ENCODE results near the gene NPAS3.
"Not testable (repeated sequence)": the region's sequence is repeated elsewhere in the genome, so short reads cannot be mapped to it uniquely, and the experiment has no call there.

NPAS3 gene

DNA sequence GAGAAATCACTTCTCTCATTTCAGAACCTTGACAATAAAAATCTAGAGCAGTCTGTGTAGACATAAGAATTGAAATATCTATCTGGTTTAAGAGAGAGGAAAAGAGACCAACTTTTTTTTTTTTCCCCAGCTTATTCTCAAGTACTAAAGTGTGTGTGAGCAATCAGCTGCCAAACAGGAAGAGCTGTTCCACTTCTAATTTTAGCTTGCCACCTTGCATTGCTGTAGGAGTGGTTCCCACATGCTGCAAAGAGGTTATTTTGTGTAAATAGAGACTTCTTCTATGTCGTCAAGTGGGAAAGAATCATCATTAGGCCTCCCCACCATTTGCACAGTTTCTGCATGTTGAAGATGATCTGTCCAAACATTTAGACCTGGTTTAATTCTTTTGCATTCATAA is 142.6 kb downstream of the NPAS3 start:
- no peak for DNase-seq (ENCODE audit: low read depth)

DNA sequence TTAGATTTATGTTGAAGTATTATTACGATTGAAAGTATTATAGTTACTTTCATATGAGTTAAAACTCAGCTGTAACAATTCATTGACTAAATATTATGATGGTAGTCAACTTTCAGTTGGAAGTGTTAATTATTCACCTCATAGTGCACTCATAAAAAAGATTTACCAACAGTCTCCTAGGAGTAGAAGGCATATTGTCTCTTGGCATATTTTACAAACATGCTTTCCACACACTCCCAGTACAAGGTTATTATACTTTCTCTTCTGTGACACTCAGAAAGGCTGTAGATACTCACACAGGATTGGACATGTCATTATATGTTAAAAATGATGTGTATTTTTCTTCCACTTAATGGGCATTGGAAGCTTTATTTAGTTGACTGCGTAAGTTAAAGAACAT is 147.1 kb downstream of the NPAS3 start:
- DNase-seq (ENCODE audit: low read depth), result no peak

DNA sequence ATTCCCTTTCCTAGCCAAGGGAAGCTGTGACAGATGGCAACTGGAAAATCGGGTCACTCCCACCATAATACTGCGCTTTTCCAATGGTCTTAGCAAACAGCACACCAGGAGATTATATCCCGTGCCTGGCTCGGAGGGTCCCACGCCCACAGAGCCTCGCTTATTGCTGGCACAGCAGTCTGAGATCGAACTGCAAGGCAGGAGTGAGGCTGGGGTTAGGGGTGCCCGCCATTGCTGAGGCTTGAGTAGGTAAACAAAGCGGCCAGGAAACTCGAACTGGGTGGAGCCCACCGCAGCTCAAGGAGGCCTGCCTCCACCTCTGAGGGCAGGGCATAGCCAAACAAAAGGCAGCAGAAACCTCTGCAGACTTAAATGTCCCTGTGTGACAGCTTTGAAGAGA is 149.6 kb downstream of the NPAS3 start:
- not testable (repeated sequence) for DNase-seq (ENCODE audit: low read depth)

DNA sequence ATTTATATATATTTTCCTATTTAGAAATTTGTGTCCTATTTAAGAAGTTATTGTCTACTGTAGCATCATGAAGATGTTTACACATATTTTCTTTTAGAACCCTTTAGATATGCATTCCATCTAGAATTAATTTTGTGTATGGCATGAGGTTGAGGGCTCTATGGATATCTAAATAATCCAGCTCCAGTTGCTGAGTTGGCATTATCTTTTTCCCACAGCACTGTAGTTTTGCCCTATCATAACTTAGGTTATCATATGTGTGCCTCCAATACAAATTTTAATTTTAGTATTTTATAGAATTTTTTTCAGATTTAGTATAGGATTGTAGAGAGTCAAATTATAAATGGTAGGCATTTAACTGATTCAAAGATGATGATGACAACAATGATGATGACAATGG is 159.3 kb downstream of the NPAS3 start:
- DNase-seq (ENCODE audit: low read depth), result no peak

DNA sequence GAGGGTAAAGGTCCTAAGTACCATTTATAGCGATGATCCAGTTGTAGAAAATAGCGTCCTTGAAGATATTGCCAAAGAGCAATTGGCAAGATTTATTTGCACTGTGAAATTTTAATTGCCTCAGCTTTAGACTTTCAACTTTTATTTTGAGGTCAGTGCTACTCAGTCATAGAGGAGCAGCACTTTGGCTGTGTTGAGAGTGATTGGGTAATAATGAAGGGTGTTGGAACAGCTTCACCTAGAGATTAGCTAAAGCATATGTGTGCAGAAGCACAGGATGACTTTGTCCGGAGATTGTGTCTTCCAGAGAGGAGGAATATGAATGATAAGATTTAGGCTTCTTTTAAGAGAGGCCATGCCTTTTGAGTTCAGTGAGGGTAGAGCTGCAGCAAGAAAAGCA is 164.8 kb downstream of the NPAS3 start:
- DNase-seq (ENCODE audit: low read depth), result no peak

DNA sequence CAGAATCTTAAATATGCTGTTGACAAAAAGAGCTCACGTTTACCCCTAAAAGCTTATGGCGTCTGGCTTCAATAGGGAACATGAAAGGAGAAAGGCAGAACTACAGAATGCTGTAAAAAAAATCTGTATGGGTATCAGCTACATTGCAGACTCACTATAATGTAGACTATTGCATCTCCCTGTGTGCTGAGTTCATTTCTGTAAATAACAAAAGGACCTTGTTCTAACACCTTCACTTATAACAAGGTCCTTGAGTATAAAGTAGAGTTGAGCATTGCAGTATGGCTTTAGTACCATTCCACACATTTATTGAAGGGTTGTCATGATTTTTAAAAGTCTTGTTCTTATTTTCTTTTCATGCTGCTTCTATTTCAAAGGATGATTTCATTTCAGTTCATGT is 165.3 kb downstream of the NPAS3 start:
- DNase-seq (ENCODE audit: low read depth), result no peak

DNA sequence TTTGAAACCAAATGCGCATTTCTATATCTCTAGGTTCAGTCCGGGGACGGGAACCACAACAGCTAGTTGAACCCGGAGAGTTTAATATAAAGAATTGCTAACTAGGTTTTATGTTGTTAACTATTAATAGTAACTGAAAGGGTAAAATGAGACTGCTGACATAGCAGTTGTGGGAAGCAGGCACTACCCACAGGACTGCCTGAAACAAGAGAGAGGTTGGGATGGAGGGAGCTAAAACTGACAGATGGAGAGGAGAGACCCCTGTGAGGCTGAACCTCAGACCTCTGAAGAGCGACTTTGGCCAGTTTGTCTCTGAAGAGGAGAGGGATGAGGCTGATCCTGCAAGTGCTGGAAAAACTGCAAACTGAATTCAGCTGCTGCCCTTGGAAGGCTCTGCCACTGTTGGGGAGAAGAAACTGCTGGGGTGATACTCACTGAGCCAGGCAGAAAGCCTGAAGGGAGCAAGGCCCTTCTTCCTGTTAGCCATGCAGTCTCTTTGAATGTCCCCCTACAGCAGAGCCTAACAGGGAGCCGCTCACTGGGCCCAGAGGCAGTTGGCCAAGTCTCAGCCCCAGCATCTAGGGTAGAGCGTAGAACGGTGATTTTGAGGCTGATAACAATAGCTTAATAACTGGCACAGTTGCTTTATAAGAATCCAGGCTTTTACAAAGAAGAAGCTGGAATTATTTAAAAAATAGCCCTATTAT is 172.2 kb downstream of the NPAS3 start:
- DNase-seq (ENCODE audit: low read depth), result no peak

DNA sequence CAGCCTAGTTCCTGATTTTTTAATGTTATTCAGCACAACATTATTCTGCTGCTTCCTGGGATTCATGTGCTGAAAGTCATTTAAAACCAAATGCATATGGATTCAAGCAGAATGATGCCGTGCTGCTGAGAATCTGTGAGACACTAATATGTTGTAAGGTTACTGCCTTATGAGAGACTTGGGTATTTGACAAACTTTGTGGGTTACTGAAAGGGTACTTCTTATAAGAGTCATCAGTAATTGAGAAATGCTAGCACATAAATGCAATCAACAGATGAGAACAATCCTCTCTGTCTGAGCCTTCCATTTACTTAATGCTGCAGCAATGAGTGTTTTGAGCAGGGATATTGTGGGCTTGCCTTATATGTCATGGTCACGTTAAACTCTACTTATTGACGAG is 175.7 kb downstream of the NPAS3 start:
- DNase-seq (ENCODE audit: low read depth), result peak; percentile 30

DNA sequence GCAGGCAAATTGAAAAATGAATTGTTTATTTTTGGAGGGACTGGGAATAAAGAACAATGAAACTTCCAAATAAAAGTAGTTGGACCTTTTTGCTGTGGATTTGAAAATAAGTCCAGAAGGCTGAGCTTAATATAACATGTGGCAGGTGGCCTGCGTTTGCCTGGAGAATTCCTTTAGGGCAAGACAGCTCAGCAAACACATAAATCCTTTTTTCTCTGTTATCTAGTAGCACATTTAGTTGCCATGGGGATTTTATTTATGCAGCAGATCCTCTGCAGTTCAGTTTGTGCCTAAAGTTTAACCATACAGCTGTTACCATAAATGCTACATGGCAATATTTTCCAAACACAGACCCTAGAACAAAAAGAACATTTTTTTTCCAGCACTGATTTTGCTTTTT is 180.0 kb downstream of the NPAS3 start:
- DNase-seq (ENCODE audit: low read depth), result peak; percentile 38

DNA sequence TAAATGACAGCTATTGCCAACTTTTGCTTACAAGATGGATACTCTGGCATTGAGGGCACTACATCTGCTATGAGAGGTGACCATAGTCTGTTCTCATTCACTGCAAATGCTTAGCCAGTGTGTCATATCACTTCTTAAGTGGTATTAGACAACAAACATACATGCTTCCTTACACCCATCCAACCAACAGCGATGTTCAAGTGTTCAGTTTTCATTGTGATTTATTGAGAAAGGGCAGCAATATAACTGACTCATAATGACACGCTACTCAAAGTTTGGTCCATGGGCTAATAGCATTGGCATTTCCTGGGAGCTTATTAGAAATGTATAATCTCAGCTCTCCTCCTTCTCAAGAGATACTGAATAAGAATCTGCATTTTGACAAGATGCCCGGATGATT is 181.7 kb downstream of the NPAS3 start:
- peak; percentile 68 for DNase-seq (ENCODE audit: low read depth)

DNA sequence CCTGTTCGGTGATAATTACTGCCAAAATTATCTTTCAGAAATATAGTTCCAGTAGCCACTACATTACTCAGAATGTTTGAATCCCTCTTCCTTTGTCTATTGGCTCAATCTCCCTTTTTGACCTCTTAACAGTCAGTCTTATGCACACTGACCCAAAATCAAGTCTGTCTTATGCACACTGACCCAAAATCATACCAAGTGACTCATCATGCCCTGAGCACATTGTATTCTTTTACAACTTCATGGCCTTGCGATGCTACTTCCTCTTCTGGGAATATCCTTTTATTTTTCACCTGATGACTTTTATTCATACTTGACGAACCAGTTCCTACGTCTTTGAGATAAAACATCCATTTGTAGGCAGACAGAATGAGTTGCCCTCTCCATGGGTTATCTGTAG is 182.3 kb downstream of the NPAS3 start:
- peak; percentile 21 for DNase-seq (ENCODE audit: low read depth)

DNA sequence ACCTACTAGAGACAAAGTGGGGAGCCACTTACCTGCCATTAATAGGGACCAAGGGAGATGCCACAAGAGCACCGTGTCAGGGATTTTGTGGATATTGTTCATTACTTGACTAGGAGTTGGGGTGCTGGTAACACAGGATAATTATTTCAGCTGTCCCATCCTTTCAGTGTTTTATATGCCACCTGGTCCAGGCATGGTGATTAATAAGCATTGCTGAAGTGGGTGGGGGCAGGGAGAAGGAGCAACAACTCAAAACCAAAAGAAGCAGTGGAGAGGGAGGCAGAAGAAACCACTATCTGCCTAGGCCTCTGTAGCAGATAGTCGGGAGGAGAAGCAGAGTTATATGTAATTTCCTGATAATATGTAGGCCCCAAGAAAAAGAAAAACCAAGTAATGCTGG is 184.6 kb downstream of the NPAS3 start:
- no peak for DNase-seq (ENCODE audit: low read depth)

DNA sequence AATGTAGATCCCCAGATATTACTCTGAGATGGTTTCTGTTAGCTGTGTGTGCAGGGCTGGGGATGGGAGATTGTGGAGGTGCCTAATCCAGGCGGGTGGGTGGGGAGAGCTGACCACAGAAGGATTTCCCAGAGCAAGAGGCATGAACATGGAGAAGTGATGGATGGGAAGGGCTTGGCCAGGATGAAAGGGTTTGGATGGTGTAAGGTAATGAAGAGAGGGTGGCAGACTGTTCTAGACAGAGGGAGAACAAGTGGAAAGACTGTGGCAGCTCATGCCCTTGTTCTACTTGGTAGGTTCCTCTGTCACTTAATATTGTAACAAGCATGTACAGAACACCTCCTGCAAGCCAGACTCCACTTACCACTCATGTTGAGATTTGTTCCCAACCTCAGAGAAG is 187.8 kb downstream of the NPAS3 start:
- peak; percentile 5 for DNase-seq (ENCODE audit: low read depth)

DNA sequence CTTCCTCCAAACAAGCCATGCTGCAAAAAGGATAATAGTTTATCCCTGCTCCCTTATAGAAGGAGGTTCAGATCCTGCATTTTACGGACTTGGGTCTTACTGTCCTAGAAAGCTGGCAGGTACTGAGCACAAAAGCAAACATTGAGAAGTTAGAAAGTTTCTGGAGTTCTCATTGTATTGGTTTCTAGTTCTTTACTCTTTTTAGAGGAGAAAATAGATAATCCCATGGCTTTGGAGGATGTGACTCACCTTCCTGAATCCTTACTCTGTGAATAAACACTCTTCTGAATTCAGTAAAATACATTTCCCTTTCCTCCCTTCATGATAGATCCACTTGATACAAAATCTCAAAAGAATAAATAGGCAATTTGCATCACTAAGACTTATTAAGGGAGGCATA is 188.9 kb downstream of the NPAS3 start:
- DNase-seq (ENCODE audit: low read depth), result peak; percentile 9

DNA sequence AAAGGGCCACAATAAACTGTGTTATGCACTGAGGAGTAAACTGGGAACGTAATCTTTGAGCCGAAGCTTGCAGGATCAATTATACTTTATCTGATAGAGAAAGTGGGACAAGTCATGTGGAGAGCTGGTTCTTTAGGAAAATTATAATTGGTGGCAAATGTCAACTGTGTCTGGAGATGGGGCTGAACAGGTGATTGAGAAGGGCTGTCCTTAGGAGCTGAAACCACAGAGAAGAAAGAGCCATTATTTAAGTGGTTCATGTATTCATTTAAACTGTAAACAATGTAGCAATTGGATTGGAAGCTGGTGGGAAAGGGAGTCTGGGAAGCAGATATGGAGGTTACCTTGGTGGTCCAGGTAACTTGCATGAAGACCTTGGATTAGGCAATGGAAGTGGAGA is 193.1 kb downstream of the NPAS3 start:
- no peak for DNase-seq (ENCODE audit: low read depth)

DNA sequence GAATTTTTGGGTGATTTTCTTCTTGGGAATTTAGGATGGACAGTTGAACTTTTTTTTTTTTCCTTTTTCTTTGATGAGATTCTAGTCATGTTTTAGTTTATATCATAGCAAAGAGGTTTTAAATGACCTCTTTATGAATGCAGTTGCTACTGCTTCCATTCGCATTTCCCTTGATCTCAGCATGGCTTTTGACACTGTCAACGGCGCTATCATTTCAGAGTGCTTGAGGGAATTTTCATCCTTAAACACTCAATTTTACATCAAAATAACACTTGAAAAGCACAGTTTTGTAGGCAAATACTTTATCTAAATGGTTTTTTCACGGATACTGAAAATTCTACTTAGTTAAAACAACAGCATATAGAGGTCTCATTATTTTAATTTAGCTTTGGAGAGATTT is 195.5 kb downstream of the NPAS3 start:
- no peak for DNase-seq (ENCODE audit: low read depth)

DNA sequence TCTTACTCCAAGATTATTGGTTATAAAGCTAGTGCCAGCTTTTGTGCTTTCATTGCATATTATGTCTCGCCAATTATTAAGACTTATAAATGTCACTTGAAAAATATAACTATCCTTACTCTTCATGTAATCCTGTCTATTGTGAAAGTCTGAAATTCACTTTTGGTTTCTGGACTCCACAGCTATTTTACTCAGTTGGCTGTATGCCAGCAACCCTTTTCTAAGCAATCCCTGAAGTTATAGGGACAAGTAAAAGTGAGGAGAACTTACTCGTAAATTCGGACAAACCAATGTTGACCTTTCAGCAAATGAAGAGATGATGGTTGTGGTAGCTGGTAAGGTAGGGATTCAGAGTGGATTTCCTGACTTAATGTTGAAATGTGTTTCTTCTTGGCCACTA is 196.3 kb downstream of the NPAS3 start:
- no peak for DNase-seq (ENCODE audit: low read depth)

DNA sequence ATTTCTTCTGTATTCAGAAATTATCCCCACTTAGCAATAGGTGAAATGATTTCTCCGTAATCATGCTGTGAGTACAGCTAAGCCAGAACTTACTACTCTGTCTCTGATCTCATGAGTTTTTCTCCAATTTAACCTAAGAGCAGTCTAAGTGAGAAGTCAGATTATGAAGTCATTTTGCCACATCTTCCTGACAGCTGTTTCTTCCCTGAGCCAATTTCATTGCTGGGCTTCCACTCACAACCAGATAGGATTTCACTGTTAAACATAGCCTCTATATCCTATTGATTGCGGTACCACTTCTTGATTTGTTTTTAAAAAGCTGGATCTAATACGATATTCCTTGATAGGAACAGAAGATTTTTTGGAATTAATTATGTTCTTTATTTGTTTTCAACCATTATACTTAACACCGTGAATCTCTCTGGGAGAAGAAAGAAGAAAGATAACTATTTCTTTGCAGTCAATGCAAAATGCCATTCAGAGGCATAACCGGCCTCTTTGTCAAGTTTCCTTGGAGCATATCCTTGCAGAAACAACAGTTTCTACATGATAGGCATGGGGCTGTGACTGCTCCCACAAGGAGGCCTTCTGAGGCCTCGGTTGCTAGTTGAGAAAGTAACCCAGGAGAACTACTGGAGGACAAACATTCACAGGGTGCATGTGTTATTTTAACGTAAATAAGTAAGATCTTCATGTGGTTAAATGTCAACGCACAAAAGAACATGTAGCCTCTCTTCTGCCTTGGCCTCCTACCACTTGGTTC is 212.2 kb downstream of the NPAS3 start:
- DNase-seq (ENCODE audit: low read depth), result no peak

DNA sequence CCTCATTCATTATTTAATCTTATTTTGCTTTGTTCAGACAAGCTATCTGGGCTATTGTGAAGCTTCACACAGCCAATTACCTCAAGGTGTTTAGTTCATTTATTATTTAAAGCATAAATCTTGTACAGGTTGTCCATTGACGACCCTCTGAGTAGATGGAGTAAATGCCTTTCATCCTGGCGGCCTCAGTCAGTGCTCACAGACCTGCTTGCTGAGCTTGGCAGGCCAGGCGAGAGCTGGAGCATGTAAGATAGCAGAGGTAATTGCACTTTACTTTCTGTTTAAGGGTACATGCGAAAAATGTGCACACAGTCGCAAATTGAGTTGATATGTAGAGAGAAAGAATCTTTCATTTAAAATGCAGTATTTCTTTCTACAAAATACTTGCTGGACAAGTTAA is 224.4 kb downstream of the NPAS3 start:
- DNase-seq (ENCODE audit: low read depth), result no peak

DNA sequence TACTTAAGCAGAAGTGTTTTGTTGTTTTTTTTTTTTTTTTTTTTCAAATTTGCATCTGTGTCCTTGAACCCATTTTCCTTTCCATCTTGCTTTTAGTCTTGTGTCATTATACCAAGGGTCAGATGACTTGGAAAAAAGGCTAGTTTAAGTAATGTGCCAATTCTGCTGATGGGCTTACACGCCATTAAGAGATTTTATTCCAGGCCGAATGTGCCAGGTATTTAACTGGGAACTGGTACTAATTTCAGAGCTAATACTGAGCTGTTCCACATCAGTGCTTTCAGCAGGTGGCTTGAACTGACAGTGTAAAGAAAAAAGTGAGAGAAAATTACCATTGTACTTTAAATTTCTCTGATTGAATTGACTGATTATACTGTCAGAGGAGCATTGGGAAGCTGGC is 224.9 kb downstream of the NPAS3 start:
- no peak for DNase-seq (ENCODE audit: low read depth)

DNA sequence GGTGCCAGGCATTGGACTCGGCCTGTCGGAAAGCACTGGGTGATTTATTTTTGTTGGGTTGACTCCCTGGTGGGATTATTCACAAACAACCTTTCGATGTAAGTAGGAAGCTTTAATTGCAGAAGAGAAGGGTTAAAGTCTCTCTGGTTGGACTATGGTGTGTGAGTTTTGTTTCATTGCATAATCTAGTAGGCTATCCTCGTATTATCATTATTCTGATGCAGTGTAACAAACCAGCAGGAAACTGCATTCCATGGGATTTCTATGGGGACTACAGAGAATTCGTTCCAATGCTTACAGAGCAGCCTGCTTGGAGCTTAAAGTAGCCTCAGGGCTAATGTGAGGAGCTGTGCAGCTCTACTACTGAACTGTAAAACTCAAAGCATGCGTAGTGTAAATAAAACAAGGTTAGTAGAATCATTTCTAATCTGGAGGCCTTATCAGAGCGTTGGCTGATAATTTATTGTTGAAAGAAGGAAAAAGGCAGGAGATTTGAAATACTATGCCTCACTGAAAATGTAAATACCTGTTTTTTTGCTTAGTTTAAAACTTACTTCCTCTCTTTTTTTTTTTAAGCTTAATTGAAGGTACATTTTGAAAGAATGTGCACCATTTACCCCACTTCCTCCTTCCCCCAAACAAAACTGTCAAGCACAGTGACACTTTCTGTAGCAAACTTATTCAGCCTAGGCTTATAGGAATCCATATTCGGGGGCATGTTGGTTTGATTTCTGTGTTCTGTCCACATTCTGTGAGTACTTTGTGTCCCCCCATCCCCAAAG is 226.7 kb downstream of the NPAS3 start:
- peak; percentile 3 for DNase-seq (ENCODE audit: low read depth)

DNA sequence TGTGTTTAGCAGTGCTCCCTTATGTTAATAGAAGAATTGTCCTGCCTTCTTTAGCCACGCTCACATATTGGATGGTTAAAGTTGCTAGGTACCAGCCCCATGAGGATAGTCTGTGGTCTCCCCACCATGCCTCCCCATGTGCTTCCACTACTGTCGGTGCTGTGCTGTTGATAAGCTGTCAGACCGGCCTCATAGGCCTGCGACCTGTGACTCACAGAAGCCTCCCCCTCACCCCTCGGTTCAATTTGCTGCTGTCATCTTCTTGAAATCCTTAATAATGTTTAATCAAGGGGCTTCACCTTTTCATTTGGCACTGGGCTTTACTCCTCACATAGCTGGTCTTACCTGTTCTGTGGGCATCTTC is 227.2 kb downstream of the NPAS3 start:
- no peak for DNase-seq (ENCODE audit: low read depth)

DNA sequence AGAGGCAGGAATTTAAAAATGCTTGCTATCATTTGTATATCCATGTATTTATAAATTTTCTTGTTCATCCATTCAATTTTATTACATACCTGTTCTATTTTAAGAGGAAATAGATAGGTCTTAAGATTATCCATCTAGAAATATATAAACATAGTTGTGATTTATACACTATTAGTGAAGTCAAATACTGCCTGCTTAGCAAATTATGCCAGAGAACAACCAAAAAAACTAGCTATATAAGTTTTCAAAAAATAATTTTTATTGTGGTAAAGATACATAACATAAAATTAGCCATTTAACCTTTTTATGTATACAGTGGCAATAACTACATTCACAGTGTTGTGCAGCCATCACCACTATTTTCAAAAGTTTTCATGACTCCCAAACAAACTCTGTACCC is 237.3 kb downstream of the NPAS3 start:
- DNase-seq (ENCODE audit: low read depth), result no peak
